GM23338 (cell line): ENCODE data around the gene KRT24. TPM values are rescaled to one million over a fixed set of nuclear protein-coding genes. Genes with fewer than 3 reads are reported as not detected.

Source experiments
- ATAC-seq: fragments of 200-7000 bp; cut with Tn5 transposase; 3 replicates; pipeline ENCODE4 v1.9.1; 2020
- DNase-seq: peaks from one replicate; pipeline ENCODE4 v3.0.0-alpha.2; 2015; ENCODE audit warnings: low spot score
- H2AFZ ChIP-seq: fragments of 200-600 bp; sonication (generic); 2 replicates; pipeline ENCODE4 v1.8.0; 2016; ENCODE audit warnings: antibody characterized with exemption, mild to moderate bottlenecking, moderate library complexity
- H3F3A ChIP-seq: fragments of 200-600 bp; sonication (generic); replicated peaks from 2 replicates; pipeline ENCODE4 v1.8.0; 2017; ENCODE audit warnings: antibody characterized with exemption, mixed run types, low read depth
- H3K27ac ChIP-seq: fragments of 200-600 bp; sonication (generic); 2 replicates; pipeline ENCODE4 v1.6.1; 2016; ENCODE audit warnings: low read depth
- H3K27me3 ChIP-seq: fragments of 200-600 bp; sonication (generic); 2 replicates; pipeline ENCODE4 v1.8.0; 2016; ENCODE audit warnings: mild to moderate bottlenecking, mixed run types, moderate library complexity; ENCODE audit not compliant: insufficient read depth
- H3K36me3 ChIP-seq: fragments of 200-600 bp; sonication (generic); 2 replicates; pipeline ENCODE4 v1.8.0; 2016; ENCODE audit warnings: mild to moderate bottlenecking; ENCODE audit not compliant: insufficient read depth
- H3K4me1 ChIP-seq: fragments of 200-600 bp; sonication (generic); 2 replicates; pipeline ENCODE4 v1.8.0; 2016; ENCODE audit warnings: mild to moderate bottlenecking, moderate library complexity; ENCODE audit not compliant: insufficient read depth
- H3K4me2 ChIP-seq: fragments of 200-600 bp; sonication (generic); 2 replicates; pipeline ENCODE4 v1.7.1; 2017; ENCODE audit warnings: mixed run types
- H3K4me3 ChIP-seq: fragments of 200-600 bp; sonication (generic); 2 replicates; pipeline ENCODE4 v1.6.1; 2016; ENCODE audit warnings: mixed run types
- H3K79me2 ChIP-seq: fragments of 200-600 bp; sonication (generic); replicated peaks from 2 replicates; pipeline ENCODE4 v1.8.0; 2017; ENCODE audit warnings: mild to moderate bottlenecking; ENCODE audit not compliant: insufficient read depth
- H3K9me2 ChIP-seq: fragments of 200-600 bp; sonication (generic); 2 replicates; pipeline ENCODE4 v1.8.0; 2017; ENCODE audit not compliant: insufficient read depth
- H4K20me1 ChIP-seq: fragments of 200-600 bp; sonication (generic); replicated peaks from 2 replicates; pipeline ENCODE4 v1.8.0; 2017; ENCODE audit warnings: mild to moderate bottlenecking; ENCODE audit not compliant: insufficient read depth
- H3K27ac Mint-ChIP-seq: 2 replicates; pipeline ENCODE4 v1.8.0; 2020; ENCODE audit warnings: inconsistent platforms, mild to moderate bottlenecking, moderate library complexity, mixed read lengths
- H3K27me3 Mint-ChIP-seq: 3 replicates; pipeline ENCODE4 v1.8.0; 2022; ENCODE audit warnings: low read depth, mild to moderate bottlenecking, moderate library complexity, mixed read lengths, inconsistent platforms; ENCODE audit not compliant: insufficient read depth, poor library complexity
- H3K36me3 Mint-ChIP-seq: 3 replicates; pipeline ENCODE4 v1.8.0; 2021; ENCODE audit warnings: low read depth, mild to moderate bottlenecking, inconsistent platforms, moderate library complexity, mixed read lengths
- H3K4me1 Mint-ChIP-seq: 3 replicates; pipeline ENCODE4 v1.8.0; 2020; ENCODE audit warnings: mild to moderate bottlenecking, inconsistent platforms, mixed read lengths
- H3K4me3 Mint-ChIP-seq: 3 replicates; pipeline ENCODE4 v1.8.0; 2021; ENCODE audit warnings: moderate library complexity, mild to moderate bottlenecking, inconsistent platforms, mixed read lengths
- H3K9me3 Mint-ChIP-seq: 3 replicates; pipeline ENCODE4 v1.8.0; 2020; ENCODE audit warnings: moderate library complexity, mild to moderate bottlenecking, inconsistent platforms, mixed read lengths
- CREB1 ChIP-seq: fragments of 250-450 bp; sonication (Bioruptor Pico); IDR thresholded peaks from 2 replicates; pipeline ENCODE4 v1.5.0; 2020; ENCODE audit warnings: low read depth, mild to moderate bottlenecking, moderate library complexity
- CTCF ChIP-seq, 2 experiments: fragments of 200-600 bp in 1 of 2; sonication (generic) in 1 of 2; conservative IDR thresholded peaks; 2 replicates each; pipeline versions ENCODE4 v1.5.1 to v1.6.1; 2016 to 2017; ENCODE audit warnings: antibody characterized with exemption in 2 of 2, low read depth in 2 of 2, mild to moderate bottlenecking in 2 of 2, moderate library complexity in 1 of 2
- ETS1 ChIP-seq: IDR thresholded peaks from 2 replicates; pipeline ENCODE4 v1.6.1; 2016; ENCODE audit warnings: antibody characterized with exemption
- EZH2 ChIP-seq: fragments of 200-600 bp; sonication (generic); IDR thresholded peaks from one replicate; pipeline ENCODE4 v1.8.0; 2017; ENCODE audit warnings: antibody characterized with exemption, mild to moderate bottlenecking, low read depth; ENCODE audit not compliant: unreplicated experiment
- EZH2phosphoT487 ChIP-seq: fragments of 200-600 bp; sonication (generic); IDR thresholded peaks from one replicate; pipeline ENCODE4 v1.8.1; 2018; ENCODE audit warnings: antibody characterized with exemption; ENCODE audit not compliant: unreplicated experiment
- JUNB ChIP-seq: IDR thresholded peaks from one replicate; pipeline ENCODE4 v1.6.1; 2016; ENCODE audit warnings: antibody characterized with exemption; ENCODE audit not compliant: unreplicated experiment
- POLR2AphosphoS5 ChIP-seq: IDR thresholded peaks from 2 replicates; pipeline ENCODE4 v1.6.1; 2016; ENCODE audit warnings: antibody characterized with exemption, low read depth
- REST ChIP-seq: IDR thresholded peaks from one replicate; pipeline ENCODE4 v1.6.1; 2018; ENCODE audit warnings: antibody characterized with exemption; ENCODE audit not compliant: unreplicated experiment
- ZNF114 ChIP-seq: fragments of 250-450 bp; sonication (Bioruptor Pico); IDR thresholded peaks from 2 replicates; pipeline ENCODE4 v1.5.0; 2020; ENCODE audit warnings: mild to moderate bottlenecking, moderate library complexity
- polyA plus RNA-seq: library from polyadenylated mRNA; unstranded; fragments of >200 nt; fragmentation: Nextera tagmentation; extraction: Ambion mirVana; gene quantifications from 2 replicates; pipeline ENCODE4 v1.2.1, GENCODE V29; 2016
- total RNA-seq: library from RNA; depleted of rRNA; stranded (reverse); fragments of >200 nt; shearing (Covaris generic); gene quantifications from 2 replicates; pipeline ENCODE4 v1.2.3, GENCODE V29; 2014

Gene KRT24
- total and polyA plus RNA-seq, 2 experiments from 2014 or later, result not detected

GRCh38 chr17:40664582-40665333, 38.8 kb downstream of the KRT24 start, which contains the start of gene KRT222:
Gene KRT222 (minus strand): TSS chr17:40665177. CDS start chr17:40665099, 78 bp downstream.
- H3K4me1 ChIP-seq, result no peaks in the 10 kb centered on the region
- DNase-seq (peak; percentile 47), ATAC-seq (peak; percentile 85)
- peak within 1 kb of the TSS; percentile 75 for H3K4me3 Mint-ChIP-seq
- no peaks in the 10 kb centered on the region for H3F3A ChIP-seq
- H3K4me3 ChIP-seq, result peak within 1 kb of the TSS; percentile 48
- TF ChIP-seq EZH2, result no peak
- TF ChIP-seq REST, result no peak
- TF ChIP-seq CTCF (conservative IDR thresholded peaks at IDR 0.05; ENCODE audit: low read depth in 2 of 2), result no peak
- no peak for TF ChIP-seq POLR2AphosphoS5
- TF ChIP-seq CREB1, result no peak
- TF ChIP-seq JUNB, result no peak
- no peak for TF ChIP-seq ZNF114
- TF ChIP-seq ETS1, result no peak
- TF ChIP-seq EZH2phosphoT487, result no peak
- no peaks in the 10 kb centered on the region for H3K36me3 Mint-ChIP-seq
- H3K4me2 ChIP-seq, result peak within 1 kb of the TSS; percentile 67
- H3K27me3 Mint-ChIP-seq, result peaks cover 2% of the 10 kb centered on the region
- H4K20me1 ChIP-seq, result no peaks in the 10 kb centered on the region
- H2AFZ ChIP-seq, result peak within 1 kb of the TSS; percentile 86
- no peak within 1 kb of the TSS for H3K27ac ChIP-seq
- no peak within 1 kb of the TSS for H3K27ac Mint-ChIP-seq
- H3K36me3 ChIP-seq, result no peaks in the 10 kb centered on the region
- no peaks in the 10 kb centered on the region for H3K9me2 ChIP-seq
- no peaks in the 10 kb centered on the region for H3K9me3 Mint-ChIP-seq
- H3K79me2 ChIP-seq, result no peaks in the 10 kb centered on the region
- H3K4me1 Mint-ChIP-seq, result peaks cover 14% of the 10 kb centered on the region
- no peaks in the 10 kb centered on the region for H3K27me3 ChIP-seq
